C4-2B (cell line): ENCODE results near the gene ANXA4.

Experiments
- H3K27ac ChIP-seq: fragments of 450-650 bp; 2 replicates; pipeline ENCODE4 v1.5.1; 2017
- ZFX ChIP-seq: fragments of 450-650 bp; IDR thresholded peaks from 2 replicates; pipeline ENCODE4 v1.6.1; 2017
- TF ChIP-seq, protein P1 (sequence below): fragments of 450-650 bp; conservative IDR thresholded peaks from 2 replicates; pipeline ENCODE4 v1.5.1; 2017; ENCODE audit warnings: mild to moderate bottlenecking

The ANXA4 gene

DNA sequence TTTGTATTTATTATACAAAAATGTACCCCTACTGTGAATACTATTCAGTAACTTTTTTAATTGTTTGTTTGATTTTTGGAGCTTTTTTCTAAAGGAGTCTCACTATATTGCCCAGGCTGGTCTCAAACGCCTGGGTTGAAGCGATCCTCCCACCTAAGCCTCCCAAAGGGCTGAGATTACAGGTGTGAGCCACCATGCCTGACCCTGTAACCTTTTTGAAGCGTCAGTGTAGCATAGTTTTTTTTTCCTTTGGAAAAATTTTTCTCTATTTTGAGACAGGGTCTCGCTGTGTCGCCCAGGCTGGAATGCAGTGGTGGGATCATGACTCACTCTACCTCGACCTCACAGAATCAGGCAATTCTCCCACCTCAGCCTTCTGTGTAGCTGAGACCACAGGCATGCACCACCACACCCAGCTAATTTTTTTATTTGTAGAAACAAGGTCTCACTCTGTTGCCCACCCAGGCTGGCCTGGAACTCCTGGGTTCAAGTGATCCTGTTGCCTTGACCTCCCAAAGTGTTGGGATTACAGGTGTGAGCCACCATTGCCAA, 89.5 kb downstream of the ANXA4 start:
- TF ChIP-seq ZFX = no peak
- TF ChIP-seq, protein P1, sequence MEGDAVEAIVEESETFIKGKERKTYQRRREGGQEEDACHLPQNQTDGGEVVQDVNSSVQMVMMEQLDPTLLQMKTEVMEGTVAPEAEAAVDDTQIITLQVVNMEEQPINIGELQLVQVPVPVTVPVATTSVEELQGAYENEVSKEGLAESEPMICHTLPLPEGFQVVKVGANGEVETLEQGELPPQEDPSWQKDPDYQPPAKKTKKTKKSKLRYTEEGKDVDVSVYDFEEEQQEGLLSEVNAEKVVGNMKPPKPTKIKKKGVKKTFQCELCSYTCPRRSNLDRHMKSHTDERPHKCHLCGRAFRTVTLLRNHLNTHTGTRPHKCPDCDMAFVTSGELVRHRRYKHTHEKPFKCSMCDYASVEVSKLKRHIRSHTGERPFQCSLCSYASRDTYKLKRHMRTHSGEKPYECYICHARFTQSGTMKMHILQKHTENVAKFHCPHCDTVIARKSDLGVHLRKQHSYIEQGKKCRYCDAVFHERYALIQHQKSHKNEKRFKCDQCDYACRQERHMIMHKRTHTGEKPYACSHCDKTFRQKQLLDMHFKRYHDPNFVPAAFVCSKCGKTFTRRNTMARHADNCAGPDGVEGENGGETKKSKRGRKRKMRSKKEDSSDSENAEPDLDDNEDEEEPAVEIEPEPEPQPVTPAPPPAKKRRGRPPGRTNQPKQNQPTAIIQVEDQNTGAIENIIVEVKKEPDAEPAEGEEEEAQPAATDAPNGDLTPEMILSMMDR = no peak
- no peak overlapping the region for H3K27ac ChIP-seq

DNA sequence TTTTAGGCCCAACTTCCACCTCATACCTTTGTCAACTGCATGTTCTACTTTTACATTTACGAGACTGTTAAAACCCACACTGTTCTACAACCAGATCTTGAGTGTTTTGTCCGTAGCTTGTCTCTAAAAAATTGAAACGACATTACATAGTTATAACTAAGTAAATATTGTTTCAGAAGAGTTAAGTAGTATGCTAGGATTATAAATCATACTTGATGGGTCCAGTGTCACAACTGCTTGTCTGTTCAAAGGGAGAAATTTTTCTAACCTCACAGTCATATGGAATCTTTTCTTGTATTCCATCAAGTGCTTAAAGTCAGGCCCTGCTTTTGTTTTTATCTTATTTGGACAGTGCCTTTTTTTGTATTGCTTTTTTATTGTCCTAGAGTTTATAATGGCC, 91.8 kb downstream of the ANXA4 start:
- H3K27ac ChIP-seq = no peak overlapping the region
- TF ChIP-seq ZFX = no peak
- TF ChIP-seq, protein P1 = no peak

DNA sequence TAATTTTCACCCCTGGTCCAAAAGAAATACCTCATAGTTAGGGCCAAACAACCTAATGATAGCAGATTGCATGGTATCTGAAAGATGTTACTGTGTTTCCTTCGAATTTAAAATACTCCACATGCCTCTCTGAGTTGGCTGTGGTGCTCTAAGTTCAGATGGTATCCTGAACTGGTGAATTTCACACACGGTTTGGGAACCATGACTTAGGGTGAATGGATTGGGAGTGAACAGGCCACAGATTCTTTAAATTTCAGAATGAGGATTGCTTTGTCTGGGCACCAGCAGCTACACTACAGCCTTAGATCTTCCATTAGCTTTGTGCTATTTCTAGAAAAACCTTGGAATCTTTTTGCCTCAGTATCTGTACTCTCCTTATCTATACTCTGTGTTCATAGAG, 93.7 kb downstream of the ANXA4 start:
- TF ChIP-seq ZFX = no peak
- TF ChIP-seq, protein P1 = no peak
- no peak overlapping the region for H3K27ac ChIP-seq

DNA sequence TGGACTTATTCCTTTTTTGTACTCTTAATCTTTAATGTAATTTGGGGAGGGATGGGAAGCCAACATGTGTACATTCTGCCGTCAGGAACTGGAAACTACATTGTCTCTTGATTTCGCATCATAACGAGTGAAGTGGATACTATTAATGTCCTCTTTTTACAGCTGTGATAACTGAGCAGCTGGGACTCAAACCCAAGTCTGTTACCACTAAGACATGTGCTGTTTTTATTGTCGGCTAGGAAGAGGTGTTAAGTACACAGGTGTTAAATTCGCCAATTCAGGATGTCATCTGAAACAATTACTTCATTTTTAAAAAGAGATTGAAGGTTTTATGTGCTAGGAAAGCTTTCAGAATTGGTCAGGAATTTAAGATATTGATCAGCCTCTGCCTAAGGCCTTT, 94.4 kb downstream of the ANXA4 start:
- H3K27ac ChIP-seq = no peak overlapping the region
- TF ChIP-seq, protein P1 = no peak
- no peak for TF ChIP-seq ZFX

DNA sequence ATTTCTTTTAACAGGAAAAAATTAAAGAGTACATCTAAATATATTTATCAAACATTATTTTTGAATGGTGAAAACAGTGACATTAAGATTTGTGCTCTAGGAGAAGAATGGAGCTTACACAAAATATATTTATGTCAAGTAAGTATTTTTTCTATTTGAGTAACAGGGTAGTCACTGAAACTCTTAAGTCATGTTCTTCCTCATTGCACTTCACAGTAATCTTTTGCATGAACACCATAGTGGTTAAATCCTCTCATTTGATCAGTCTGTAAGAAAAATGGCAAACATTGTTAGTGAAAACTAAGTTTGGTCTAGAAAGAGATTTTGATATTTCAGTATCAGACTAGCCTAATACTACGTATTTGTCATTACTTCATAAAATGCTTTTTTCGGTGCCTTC, 95.6 kb downstream of the ANXA4 start:
- no peak overlapping the region for H3K27ac ChIP-seq
- TF ChIP-seq ZFX = no peak
- TF ChIP-seq, protein P1 = no peak

DNA sequence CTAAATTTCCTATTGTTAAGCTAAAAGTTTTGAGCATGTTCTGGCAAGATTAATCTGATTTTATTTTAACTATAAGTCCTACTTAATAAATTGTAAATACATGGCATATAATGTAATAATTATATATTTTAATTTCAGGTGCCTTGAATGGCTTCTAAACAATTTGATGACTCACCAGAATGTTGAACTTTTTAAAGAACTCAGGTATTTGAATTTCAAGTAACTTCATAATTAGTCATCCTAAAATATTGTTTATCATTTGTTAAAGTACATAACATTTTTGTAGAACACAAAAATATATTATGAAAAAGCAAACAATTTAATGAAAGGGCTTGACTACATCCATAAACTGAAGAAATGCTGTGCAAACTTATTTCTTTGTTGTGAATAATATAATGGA, 102.1 kb downstream of the ANXA4 start:
- no peak for TF ChIP-seq ZFX
- TF ChIP-seq, protein P1 = no peak
- no peak overlapping the region for H3K27ac ChIP-seq

DNA sequence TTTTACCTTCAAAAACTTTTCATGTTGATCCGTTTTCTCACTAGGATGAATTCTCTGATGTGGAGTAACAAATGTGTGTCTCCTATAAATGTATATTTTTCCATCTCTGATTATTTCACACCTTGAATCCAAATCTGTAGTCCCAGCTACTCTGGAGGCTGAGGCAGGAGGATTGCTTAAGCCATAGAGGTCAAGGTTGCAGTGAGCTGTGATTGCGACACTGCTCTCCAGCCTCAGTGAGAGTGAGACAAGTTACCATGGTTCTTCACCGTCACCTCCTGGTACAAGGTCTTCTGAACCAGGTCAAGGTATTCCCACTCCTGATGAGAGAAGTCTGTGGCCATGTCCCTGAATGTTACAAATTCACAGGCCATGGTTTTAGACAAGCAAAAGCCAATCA, 102.6 kb downstream of the ANXA4 start:
- H3K27ac ChIP-seq = no peak overlapping the region
- TF ChIP-seq, protein P1 = no peak
- TF ChIP-seq ZFX = no peak
